Right ventricle myocardium superior (tissue), 1 donor: ENCODE results near the gene SRCAP. TPM values are rescaled to one million over a fixed set of nuclear protein-coding genes. Genes with fewer than 3 reads are reported as not detected.

Experiments
- ATAC-seq: fragments of 200-7000 bp; cut with Tn5 transposase; one replicate; pipeline ENCODE4 v1.9.1; 2020; ENCODE audit warnings: mild to moderate bottlenecking; ENCODE audit not compliant: poor library complexity
- DNase-seq: peaks from one replicate; pipeline ENCODE4 v3.0.0-alpha.2; 2020
- intact Hi-C: fragments of 100-400 bp; cut with DNase I; formaldehyde crosslinking; loops from one replicate; pipeline ENCODE4 v1.11.2; 2022
- total RNA-seq: library from RNA; stranded (reverse); fragmentation: NEBNext Ultra II Directional; extraction: Animal tissue kit (Norgen Biotek cat#: 25700); gene quantifications from one replicate; pipeline ENCODE4 v1.2.1, GENCODE V29; 2021
- donor health status: DM: no; HTN: yes; CAD: no; lungs with severe emphysema.

Gene SRCAP
- total RNA-seq, 1 donor from 2014 or later: 36.7 TPM

GRCh38 chr16:30723725-30724355 lies 24.9 kb downstream of the SRCAP start:
- no peak for DNase-seq
- no peak for ATAC-seq
- intact Hi-C loops: no loop called here

- DNase-seq (peak; percentile 66), ATAC-seq (peak; percentile 71)
- intact Hi-C loops: no loop called here
Observed at GRCh38 chr16:30724641-30725417, 25.9 kb downstream of the SRCAP start.

GRCh38 chr16:30725418-30725792 lies 26.4 kb downstream of the SRCAP start:
- intact Hi-C loops: no loop called here
- no peak for ATAC-seq
- DNase-seq: no peak

GRCh38 chr16:30728321-30728720 lies 29.4 kb downstream of the SRCAP start:
- ATAC-seq (no peak), DNase-seq (no peak)
- intact Hi-C loops: no loop called here

- peak; percentile 55 for ATAC-seq
- intact Hi-C loops: no loop called here
- no peak for DNase-seq
Observed at GRCh38 chr16:30728899-30729672, 30.1 kb downstream of the SRCAP start.

GRCh38 chr16:30731411-30731810 lies 32.4 kb downstream of the SRCAP start:
- DNase-seq (no peak), ATAC-seq (no peak)
- intact Hi-C loops: no loop called here

- DNase-seq (no peak), ATAC-seq (no peak)
- intact Hi-C loops: no loop called here
Observed at GRCh38 chr16:30736995-30737793, 38.2 kb downstream of the SRCAP start.

GRCh38 chr16:30737794-30738648 lies 39.0 kb downstream of the SRCAP start:
- intact Hi-C loops: no loop called here
- no peak for ATAC-seq
- DNase-seq: no peak

- ATAC-seq: no peak
- intact Hi-C loops: no loop called here
- no peak for DNase-seq
Observed at GRCh38 chr16:30738984-30739951, 40.3 kb downstream of the SRCAP start.

GRCh38 chr16:30740364-30741251 lies 41.6 kb downstream of the SRCAP start:
- peak; percentile 78 for ATAC-seq
- intact Hi-C loops: no loop called here
- peak; percentile 88 for DNase-seq

GRCh38 chr16:30741461-30741914 lies 42.5 kb downstream of the SRCAP start:
- ATAC-seq (no peak), DNase-seq (no peak)
- intact Hi-C loops: no loop called here

- DNase-seq (peak; percentile 72), ATAC-seq (peak; percentile 18)
- intact Hi-C loops: no loop called here
Observed at GRCh38 chr16:30743716-30744115, 44.7 kb downstream of the SRCAP start.

- ATAC-seq (peak; percentile 8), DNase-seq (no peak)
- intact Hi-C loops: no loop called here
Observed at GRCh38 chr16:30744183-30744582, 45.2 kb downstream of the SRCAP start.

- ATAC-seq: no peak
- no peak for DNase-seq
- intact Hi-C loops: no loop called here
Observed at GRCh38 chr16:30745082-30745481, 46.1 kb downstream of the SRCAP start.

GRCh38 chr16:30746638-30747175 lies 47.7 kb downstream of the SRCAP start:
- intact Hi-C loops: no loop called here
- ATAC-seq (no peak), DNase-seq (no peak)

- no peak for ATAC-seq
- intact Hi-C loops: no loop called here
- DNase-seq: no peak
Observed at GRCh38 chr16:30747331-30747730, 48.4 kb downstream of the SRCAP start.
